ENCODE data around the gene HDGF. TPM values are rescaled to one million over a fixed set of nuclear protein-coding genes. Genes with fewer than 3 reads are reported as not detected.

Gene HDGF
- total and polyA plus RNA-seq, 9 of the 15 experiments (the other 6 are each of a cell fraction or from before 2014, with no cell fraction given) = 38.8 to 601 (median 400) TPM

- TF ChIP-seq NBN (IDR thresholded peaks at IDR 0.05; ENCODE audit: low read depth) = peak; percentile 63; the same call in 1 of the 2 replicates
- no peak for TF ChIP-seq ZBTB2 (IDR thresholded peaks at IDR 0.05)
- TF ChIP-seq TCF3 (CRISPR knock-in tag; IDR thresholded peaks at IDR 0.05) = no peak
- TF ChIP-seq ADNP (tag; IDR thresholded peaks at IDR 0.05) = no peak
- peak; percentile 23 for TF ChIP-seq NR2C2 (CRISPR knock-in tag; IDR thresholded peaks at IDR 0.05)
- TF ChIP-seq NR2C2 (tag; IDR thresholded peaks at IDR 0.05) = peak; percentile 93
- TF ChIP-seq SAFB (IDR thresholded peaks at IDR 0.05; ENCODE audit: borderline replicate concordance, low read depth, low read length) = no peak
- TF ChIP-seq KLF6 (CRISPR knock-in tag; IDR thresholded peaks at IDR 0.05; ENCODE audit: borderline replicate concordance) = peak; percentile 67; the same call in 1 of the 2 replicates
- no peak for TF ChIP-seq EZH2 (IDR thresholded peaks at IDR 0.05; ENCODE audit: borderline replicate concordance, low read depth, low read length)
- peak; percentile 60 to 61; a peak in 2 of 4 replicates for TF ChIP-seq MAZ (CRISPR knock-in tag; conservative IDR thresholded peaks at IDR 0.05 in 1 of 2, IDR thresholded peaks at IDR 0.05 in 1 of 2)
- no peak for TF ChIP-seq CLOCK (CRISPR knock-in tag; IDR thresholded peaks at IDR 0.05; ENCODE audit: borderline replicate concordance)
- no peak for TF ChIP-seq ZNF717 (CRISPR knock-in tag; IDR thresholded peaks at IDR 0.05)
- peak; percentile 73; the same call in 1 of the 2 replicates for TF ChIP-seq HDAC8 (tag; IDR thresholded peaks at IDR 0.05)
- TF ChIP-seq EGR1 (conservative IDR thresholded peaks at IDR 0.05) = no peak
- no peak; the same call in 1 of the 2 replicates for TF ChIP-seq FOXM1 (IDR thresholded peaks at IDR 0.05; ENCODE audit: low read depth)
- TF ChIP-seq FOXM1 (CRISPR knock-in tag; IDR thresholded peaks at IDR 0.05; ENCODE audit: low read depth) = peak; percentile 31; the same call in 1 of the 2 replicates
- TF ChIP-seq ZNF197 (CRISPR knock-in tag; IDR thresholded peaks at IDR 0.05; ENCODE audit: low read depth) = peak; percentile 99
- TF ChIP-seq DNMT1 (IDR thresholded peaks at IDR 0.05) = no peak
- peak; percentile 44 for TF ChIP-seq E2F8 (IDR thresholded peaks at IDR 0.05; ENCODE audit: low read depth, partially characterized antibody)
- TF ChIP-seq L3MBTL2 (IDR thresholded peaks at IDR 0.05) = peak; percentile 85
- no peak for TF ChIP-seq PURB (CRISPR knock-in tag; IDR thresholded peaks at IDR 0.05; ENCODE audit: low read depth)
- 0 out of 2 replicates have a peak, but pooled peaks have one; percentile 77 for TF ChIP-seq GTF2E2 (tag; IDR thresholded peaks at IDR 0.05)
Measured at GRCh38 chr1:156767101-156767878, 15.8 kb upstream of the HDGF start, which contains the start of gene PRCC (continued).

Data from K562 (cell line).